Measurements from ENCODE around the gene CBR4. TPM values are rescaled to one million over a fixed set of nuclear protein-coding genes. Genes with fewer than 3 reads are reported as not detected.

The CBR4 gene
- total RNA-seq = 10 to 100 TPM; 13.9 to 17.5 TPM
- long read RNA-seq, donor 1, partial matches to known transcripts = 1 of 64 reads
- long read RNA-seq, donor 1, other reads (novel, unspliced or antisense) = 61 of 64 reads
- long read RNA-seq, donor 2, partial matches to known transcripts = 2 of 33 reads
- long read RNA-seq, donor 2, other reads (novel, unspliced or antisense) = 27 of 33 reads

DNA sequence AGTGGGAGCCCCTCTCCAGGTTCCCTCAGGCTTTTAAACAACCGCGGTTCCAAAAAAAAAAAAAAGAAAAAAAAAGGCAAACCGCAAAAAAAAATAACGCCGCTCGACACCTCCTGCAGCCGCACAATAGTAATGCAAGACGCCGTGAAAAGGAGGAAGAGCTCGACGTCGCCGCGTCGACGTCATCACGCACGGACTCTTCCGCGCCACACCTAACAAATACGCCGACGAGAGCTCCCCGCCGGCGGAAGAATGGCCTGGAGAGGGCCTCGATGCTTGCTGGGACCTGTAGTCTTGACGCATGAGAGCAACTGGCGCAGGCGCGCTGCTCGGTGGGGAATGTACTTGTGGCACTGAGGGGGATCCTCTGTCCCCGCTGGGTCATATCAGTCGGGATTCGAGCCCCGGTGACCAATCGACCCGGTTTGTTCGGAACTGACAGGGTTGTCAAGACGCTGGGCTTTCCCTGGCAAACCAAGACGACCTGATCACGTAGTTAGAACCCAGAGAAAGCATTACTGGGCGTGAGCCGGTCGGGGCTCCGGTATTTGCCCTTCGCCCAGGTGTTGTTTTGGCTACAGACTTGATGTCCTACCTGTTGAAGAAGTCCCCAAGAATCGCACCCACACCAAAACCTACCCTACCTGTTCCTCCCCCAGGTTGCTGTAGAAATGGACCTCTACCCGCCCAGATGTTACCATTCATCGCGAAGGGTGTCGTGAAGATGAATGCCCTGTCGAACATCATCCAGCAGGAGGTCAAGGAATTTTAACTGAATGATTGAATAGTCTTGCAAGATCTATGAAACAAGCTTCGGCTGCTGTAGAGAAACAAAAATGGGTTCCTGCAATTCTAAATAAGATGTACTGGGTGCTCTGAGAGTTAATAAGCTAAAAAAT lies at the start of gene CBR4:
Gene CBR4 (minus strand): TSS at position 131 of the 899 bp plus-strand sequence. CDS start 166 bp downstream, outside the sequence.
- peak; percentile 99 for DNase-seq (ENCODE audit: low spot score)
- intact Hi-C loops (cut with DNase I) = no loop called here

DNA sequence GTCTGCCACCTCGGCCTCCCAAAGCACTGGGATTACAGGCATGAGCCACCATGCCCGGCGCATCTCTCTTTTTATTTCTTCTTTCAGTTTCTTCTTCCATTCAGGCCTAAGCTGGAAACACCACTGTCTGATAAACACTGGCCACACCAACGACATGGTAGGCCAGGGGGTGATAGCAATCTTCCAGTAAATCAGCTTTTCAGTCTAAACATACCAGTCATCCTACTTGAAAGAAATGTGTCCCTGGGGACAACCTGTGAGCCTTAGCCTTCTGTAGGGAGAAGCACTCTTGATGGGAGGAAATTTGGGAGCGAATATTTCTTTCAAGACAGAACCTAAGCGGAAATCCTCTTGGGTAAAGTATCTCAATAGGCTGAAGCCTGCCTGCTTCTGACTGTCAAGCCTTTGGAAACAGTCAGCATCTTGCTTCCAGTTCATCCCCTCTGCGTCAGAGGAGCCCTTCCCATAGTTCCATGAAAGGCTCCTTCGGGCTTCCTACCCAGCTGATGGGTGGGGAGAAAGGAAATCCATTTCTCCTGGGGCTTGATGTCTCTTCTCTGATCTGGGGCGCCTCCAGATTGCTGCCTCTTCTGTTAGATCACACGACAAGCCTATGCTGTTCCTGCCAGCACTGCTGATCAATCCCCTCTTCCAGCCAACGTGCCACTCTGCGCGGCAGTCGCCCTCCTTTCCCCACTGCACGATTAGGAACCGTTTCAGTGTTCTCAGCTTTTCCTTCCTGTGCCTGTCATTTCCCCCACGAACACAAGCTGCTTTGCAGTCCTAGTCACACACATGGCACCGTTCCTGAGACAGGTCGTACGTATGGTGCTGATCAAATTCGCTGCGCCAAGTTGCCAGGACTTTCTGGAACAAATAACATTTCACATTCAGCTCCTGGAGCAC lies 49.5 kb upstream of the CBR4 start:
- DNase-seq (ENCODE audit: low spot score) = no peak
- intact Hi-C loops (cut with DNase I) = no loop called here

DNA sequence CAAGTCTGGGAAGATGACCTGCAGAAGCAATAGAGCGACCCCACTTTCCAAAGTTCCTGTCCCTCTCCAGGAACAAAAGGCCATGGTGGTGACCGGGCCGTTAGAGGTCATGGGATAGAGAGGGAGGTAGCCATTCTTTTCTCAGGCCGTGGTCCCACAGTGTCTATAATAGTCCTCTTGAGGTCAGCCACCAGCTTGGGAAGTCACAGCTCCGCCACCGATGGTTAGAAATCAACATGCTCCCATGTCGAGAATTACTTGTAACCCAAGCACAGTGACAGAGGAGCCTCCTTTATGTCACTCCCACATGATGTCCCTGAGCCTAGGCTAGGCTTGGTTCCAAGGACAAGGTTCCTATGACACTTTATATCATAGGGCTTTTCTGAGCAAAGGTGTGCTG lies 48.3 kb upstream of the CBR4 start:
- no peak for DNase-seq (ENCODE audit: low spot score)
- intact Hi-C loops (cut with DNase I) = no loop called here

GRCh38 chr4:169054879-169055278 lies 44.8 kb upstream of the CBR4 start:
- DNase-seq (ENCODE audit: low spot score) = no peak
- intact Hi-C loops (cut with DNase I) = no loop called here

DNA sequence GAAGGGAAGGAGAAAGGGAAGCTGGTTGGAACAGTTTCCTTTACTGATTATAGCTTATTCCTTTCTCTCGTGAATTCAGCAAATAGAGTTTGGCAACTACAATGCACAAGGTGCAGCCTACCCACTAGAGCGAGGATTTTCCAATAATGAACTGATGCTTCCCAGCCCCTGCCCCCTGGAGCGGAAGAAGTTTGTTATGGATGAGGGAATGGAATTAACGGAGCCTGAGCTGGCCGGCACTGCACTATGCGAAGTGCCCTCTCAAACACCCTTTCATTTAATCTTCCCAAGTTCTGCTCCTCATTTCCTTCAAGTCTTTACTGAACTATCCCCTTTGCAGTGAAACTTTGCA lies 42.5 kb upstream of the CBR4 start:
- no peak for DNase-seq (ENCODE audit: low spot score)
- intact Hi-C loops (cut with DNase I) = no loop called here

GRCh38 chr4:169051761-169052593 lies 41.9 kb upstream of the CBR4 start:
- DNase-seq (ENCODE audit: low spot score) = no peak
- intact Hi-C loops (cut with DNase I) = no loop called here

GRCh38 chr4:169050881-169051760 lies 41.1 kb upstream of the CBR4 start:
- DNase-seq (ENCODE audit: low spot score) = no peak
- intact Hi-C loops (cut with DNase I) = no loop called here

- DNase-seq (ENCODE audit: low spot score) = no peak
- intact Hi-C loops (cut with DNase I) = no loop called here
These were observed 40.2 kb upstream of the CBR4 start for GRCh38 chr4:169050284-169050683.

DNA sequence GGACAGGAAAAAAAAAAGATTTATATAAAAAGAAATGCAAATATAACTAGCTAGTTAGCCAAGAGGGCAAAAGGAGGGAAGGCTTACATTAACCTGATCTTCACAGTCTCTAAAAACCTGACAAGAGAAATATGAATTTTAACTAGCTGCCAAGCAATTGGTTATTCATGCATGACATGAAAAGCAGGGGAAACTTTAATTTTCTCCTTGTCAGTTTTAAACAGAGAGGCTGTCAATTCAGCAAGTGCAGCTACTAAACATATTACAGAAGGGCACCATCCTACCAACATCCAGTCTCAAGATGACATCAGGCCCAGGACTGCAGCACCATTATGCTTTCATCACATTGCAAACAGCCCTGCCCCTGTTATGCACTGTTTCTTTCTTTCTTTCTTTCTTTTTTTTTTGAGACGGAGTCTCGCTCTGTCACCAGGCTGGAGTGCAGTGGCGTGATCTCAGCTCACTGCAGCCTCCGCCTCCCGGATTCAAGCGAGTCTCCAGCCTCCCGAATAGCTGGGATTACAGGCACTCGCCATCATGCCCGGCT lies 38.9 kb upstream of the CBR4 start:
- DNase-seq (ENCODE audit: low spot score) = no peak
- intact Hi-C loops (cut with DNase I) = no loop called here

DNA sequence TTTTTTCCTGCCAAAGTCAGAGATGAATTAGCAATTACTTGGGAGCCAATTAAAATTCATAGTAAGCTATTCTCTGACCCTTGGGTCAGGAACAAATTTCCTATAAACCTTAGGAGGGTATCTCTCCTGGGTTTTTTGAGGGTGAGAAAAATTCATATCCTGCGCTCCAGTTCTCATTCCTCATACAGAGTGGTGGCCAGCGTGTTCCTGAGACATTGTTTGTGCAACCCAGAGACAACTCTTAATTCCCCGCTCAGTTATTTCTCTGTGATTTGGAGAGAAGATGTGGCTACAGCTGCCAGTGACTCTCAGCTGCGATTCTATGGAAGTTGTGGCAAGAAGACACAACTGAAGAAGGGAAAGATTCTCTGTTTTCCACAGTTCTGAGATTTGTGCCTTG lies 37.9 kb upstream of the CBR4 start:
- no peak for DNase-seq (ENCODE audit: low spot score)
- intact Hi-C loops (cut with DNase I) = no loop called here

- no peak for DNase-seq (ENCODE audit: low spot score)
- intact Hi-C loops (cut with DNase I) = no loop called here
These were observed 36.0 kb upstream of the CBR4 start for GRCh38 chr4:169045862-169046584.

- intact Hi-C loops (cut with DNase I) = no loop called here
- no peak for DNase-seq (ENCODE audit: low spot score)
These were observed 34.8 kb upstream of the CBR4 start for GRCh38 chr4:169044714-169045447.

DNA sequence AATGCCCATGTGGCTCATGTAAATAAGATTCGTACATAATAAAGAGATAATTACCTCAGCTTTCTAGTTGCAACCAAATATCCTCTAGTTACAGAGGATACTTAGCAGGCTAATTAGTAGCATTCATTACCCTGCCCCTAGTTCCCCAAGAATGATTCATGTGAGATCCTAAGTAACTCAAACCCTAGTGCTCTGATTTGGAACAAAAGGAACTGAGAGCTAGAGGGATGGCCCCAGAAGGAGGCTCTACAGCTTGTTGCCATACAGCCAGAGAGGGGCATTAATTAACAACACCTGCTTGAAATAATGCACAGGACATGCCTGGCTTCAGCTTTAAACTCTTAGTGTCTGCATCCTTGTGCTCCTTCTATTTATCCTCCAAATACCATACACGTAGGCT lies 32.6 kb upstream of the CBR4 start:
- intact Hi-C loops (cut with DNase I) = no loop called here
- DNase-seq (ENCODE audit: low spot score) = no peak

DNA sequence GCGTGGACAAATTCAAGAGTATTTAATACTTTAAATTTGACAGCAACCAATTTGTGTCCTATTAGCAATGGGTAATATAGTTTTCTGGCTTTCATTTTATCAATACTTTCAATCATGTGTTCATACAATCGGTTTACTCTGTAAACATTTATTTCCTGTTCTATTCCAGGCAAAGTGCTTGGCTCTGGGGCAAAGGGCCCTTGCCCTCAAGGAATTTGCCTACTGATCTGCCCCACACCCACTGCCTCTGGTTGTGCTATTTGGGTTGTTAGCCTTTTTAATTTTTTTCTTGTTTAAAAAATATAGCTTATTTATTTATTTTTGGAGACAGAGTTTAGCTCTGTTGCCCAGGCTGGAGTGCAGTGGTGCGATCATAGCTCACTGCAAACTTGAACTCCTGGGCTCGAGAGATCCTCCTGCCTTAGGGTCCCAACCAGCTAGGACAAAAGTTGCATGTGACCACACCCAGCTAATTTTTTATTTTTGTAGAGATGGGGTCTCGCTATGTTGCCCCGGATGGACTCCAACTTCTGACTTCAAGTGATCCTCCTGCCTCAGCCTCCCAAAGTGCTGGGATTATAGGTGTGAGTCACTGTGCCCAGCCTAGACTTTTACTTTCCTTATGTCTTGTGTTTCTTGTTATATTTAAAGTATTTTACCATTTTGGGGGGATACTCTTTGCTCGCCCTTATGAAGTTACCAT lies 30.7 kb upstream of the CBR4 start:
- intact Hi-C loops (cut with DNase I) = no loop called here
- DNase-seq (ENCODE audit: low spot score) = no peak

DNA sequence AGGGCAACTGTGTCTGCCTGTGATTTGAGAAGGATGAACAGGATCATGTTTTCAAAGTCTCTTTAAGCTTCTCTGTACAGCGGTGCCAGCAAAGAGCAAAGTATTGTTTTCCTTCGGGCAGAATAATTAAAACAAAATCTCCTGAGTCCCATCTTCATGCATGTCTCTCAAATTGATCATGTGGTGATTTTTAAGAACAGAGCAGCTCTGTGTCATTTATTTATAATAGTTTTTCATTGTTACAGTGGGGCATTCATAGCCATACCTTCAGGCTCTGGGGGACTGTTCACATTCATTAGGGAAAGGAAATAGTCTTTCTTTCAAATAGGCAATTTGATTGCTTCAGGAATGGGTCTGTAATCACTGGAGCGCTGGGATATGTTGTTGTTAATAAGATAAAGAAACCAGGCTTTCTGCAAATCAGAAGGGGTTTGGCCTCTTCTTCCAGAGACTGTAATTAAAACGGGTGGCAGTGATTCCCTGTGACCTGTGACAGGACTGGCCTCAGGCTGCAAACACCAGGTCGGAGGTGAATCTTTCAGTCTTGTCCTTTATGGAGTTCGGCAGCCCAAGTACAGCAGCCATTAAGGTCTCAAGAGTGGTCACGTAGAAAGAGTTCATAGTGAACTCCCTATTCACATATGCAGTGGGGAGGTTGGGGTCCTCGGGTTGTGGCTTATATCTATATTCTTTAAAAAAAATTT lies 29.3 kb upstream of the CBR4 start:
- intact Hi-C loops (cut with DNase I) = loop anchor here in 1 of 2 donors (5.0 kb wide), 1 partner anchor 752 kb away; no protein-coding TSS in a partner anchor
- DNase-seq (ENCODE audit: low spot score) = no peak
